ENCODE measurements around the gene SLC37A4.
"Not testable (repeated sequence)": the region's sequence is repeated elsewhere in the genome, so short reads cannot be mapped to it uniquely, and the experiment has no call there.

SLC37A4 gene

GRCh38 chr11:119042927-119043326 lies 12.2 kb upstream of the SLC37A4 start:
- Histone ChIP-seq H3K27me3 (ENCODE audit: insufficient read depth, poor library complexity, severe bottlenecking) (no peaks in the 10 kb centered on the region), H3K4me3 (replicated peaks; ENCODE audit: insufficient read depth, low read length) (no peak overlapping the region), H3K27ac (replicated peaks) (no peak overlapping the region)
- DNase-seq (ENCODE audit: low read depth in 1 of 2, low spot score in 1 of 2) = no peak
- no peak for TF ChIP-seq POLR2AphosphoS5 (IDR thresholded peaks at IDR 0.05; ENCODE audit: low read depth)

- Histone ChIP-seq H3K27me3 (ENCODE audit: insufficient read depth, poor library complexity, severe bottlenecking) (no peaks in the 10 kb centered on the region), H3K27ac (replicated peaks) (no peak overlapping the region), H3K4me3 (replicated peaks; ENCODE audit: insufficient read depth, low read length) (no peak overlapping the region)
- no peak for DNase-seq (ENCODE audit: low read depth in 1 of 2, low spot score in 1 of 2)
- TF ChIP-seq GABPA (IDR thresholded peaks at IDR 0.05; ENCODE audit: low read depth) = no peak
- no peak for TF ChIP-seq CTCF (IDR thresholded peaks at IDR 0.05; ENCODE audit: insufficient read depth, low read length)
- no peak for TF ChIP-seq REST (IDR thresholded peaks at IDR 0.05; ENCODE audit: insufficient replicate concordance, low read depth)
- TF ChIP-seq SPI1 (IDR thresholded peaks at IDR 0.05; ENCODE audit: borderline replicate concordance, low read depth) = no peak
- no peak for TF ChIP-seq POLR2AphosphoS5 (IDR thresholded peaks at IDR 0.05; ENCODE audit: low read depth)
Measured at GRCh38 chr11:119041821-119042514, 11.3 kb upstream of the SLC37A4 start.

DNA sequence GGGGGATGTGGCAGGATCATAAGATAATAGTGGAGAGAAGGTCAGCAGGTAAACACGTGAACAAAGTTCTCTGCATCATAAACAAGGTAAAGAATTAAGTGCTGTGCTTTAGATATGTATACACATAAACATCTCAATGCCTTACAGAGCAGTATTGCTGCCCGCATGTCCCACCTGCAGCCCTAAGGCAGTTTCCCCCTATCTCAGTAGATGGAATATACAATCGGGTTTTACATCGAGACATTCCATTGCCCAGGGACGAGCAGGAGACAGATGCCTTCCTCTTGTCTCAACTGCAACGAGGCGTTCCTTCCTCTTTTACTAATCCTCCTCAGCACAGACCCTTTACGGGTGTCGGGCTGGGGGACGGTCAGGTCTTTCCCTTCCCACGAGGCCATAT lies 8.8 kb upstream of the SLC37A4 start:
- H3K4me3 ChIP-seq (replicated peaks; ENCODE audit: insufficient read depth, low read length); H3K27me3 ChIP-seq (ENCODE audit: insufficient read depth, poor library complexity, severe bottlenecking): not testable (repeated sequence)
- peak overlapping the region; percentile 36; the same call in 1 of the 2 replicates for H3K27ac ChIP-seq (replicated peaks)
- DNase-seq (ENCODE audit: low read depth in 1 of 2, low spot score in 1 of 2) = peak in 1 of 2 experiments; percentile 23

DNA sequence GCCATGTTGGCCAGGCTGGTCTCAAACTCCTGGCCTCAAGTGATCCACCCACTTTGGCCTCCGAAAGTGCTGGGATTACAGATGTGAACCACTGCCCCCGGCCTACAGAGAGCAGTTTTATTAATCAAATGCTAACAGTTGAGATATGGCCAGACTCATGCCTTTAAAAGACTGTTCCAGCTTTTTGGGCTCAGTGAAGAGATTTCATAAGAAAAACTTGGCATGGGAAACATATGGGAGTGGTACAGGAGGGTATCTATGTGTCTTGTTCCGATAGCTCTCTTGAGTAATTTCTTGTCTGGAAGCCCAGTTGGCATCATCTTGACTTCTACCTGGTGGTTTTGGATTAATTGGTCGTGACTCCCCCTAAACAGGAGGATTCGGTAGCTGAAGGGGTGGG lies 8.2 kb upstream of the SLC37A4 start:
- DNase-seq (ENCODE audit: low read depth in 1 of 2, low spot score in 1 of 2) = no peak
- Histone ChIP-seq H3K27me3 (ENCODE audit: insufficient read depth, poor library complexity, severe bottlenecking) (no peaks in the 10 kb centered on the region), H3K27ac (replicated peaks) (no peak overlapping the region), H3K4me3 (replicated peaks; ENCODE audit: insufficient read depth, low read length) (no peak overlapping the region)
- TF ChIP-seq REST (IDR thresholded peaks at IDR 0.05; ENCODE audit: insufficient replicate concordance, low read depth) = no peak
- no peak for TF ChIP-seq GABPA (IDR thresholded peaks at IDR 0.05; ENCODE audit: low read depth)
- no peak for TF ChIP-seq SPI1 (IDR thresholded peaks at IDR 0.05; ENCODE audit: borderline replicate concordance, low read depth)
- TF ChIP-seq CTCF (IDR thresholded peaks at IDR 0.05; ENCODE audit: insufficient read depth, low read length) = no peak
- TF ChIP-seq POLR2AphosphoS5 (IDR thresholded peaks at IDR 0.05; ENCODE audit: low read depth) = no peak

- no peak for DNase-seq (ENCODE audit: low read depth in 1 of 2, low spot score in 1 of 2)
- no peak overlapping the region for H3K4me3 ChIP-seq (replicated peaks; ENCODE audit: insufficient read depth, low read length)
- no peak for TF ChIP-seq CTCF (IDR thresholded peaks at IDR 0.05; ENCODE audit: insufficient read depth, low read length)
- no peak for TF ChIP-seq REST (IDR thresholded peaks at IDR 0.05; ENCODE audit: insufficient replicate concordance, low read depth)
- TF ChIP-seq GABPA (IDR thresholded peaks at IDR 0.05; ENCODE audit: low read depth) = no peak
- no peak for TF ChIP-seq SPI1 (IDR thresholded peaks at IDR 0.05; ENCODE audit: borderline replicate concordance, low read depth)
- no peaks in the 10 kb centered on the region for H3K27me3 ChIP-seq (ENCODE audit: insufficient read depth, poor library complexity, severe bottlenecking)
- H3K27ac ChIP-seq (replicated peaks) = no peak overlapping the region
Measured at GRCh38 chr11:119034813-119035212, 4.1 kb upstream of the SLC37A4 start.

DNA sequence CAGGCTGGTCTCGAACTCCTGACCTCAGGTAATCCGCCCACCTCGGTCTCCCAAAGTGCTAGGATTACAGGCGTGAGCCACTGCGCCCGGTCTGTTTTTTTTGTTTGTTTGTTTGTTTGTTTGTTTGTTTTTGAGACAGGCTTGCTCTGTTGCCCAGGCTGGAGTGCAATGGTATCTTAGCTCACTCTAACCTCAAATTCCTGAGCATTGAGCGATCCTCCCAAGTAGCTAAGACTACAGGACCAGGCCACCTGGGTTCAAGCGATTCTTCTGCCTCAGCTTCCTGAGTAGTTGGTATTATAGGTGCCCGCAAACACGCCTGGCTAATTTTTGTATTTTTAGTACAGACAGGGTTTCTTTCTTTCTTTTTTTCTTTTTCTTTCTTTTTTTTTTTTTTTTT lies 2.7 kb upstream of the SLC37A4 start:
- H3K27me3 ChIP-seq (ENCODE audit: insufficient read depth, poor library complexity, severe bottlenecking); DNase-seq (ENCODE audit: low read depth in 1 of 2, low spot score in 1 of 2); H3K4me3 ChIP-seq (replicated peaks; ENCODE audit: insufficient read depth, low read length); H3K27ac ChIP-seq (replicated peaks): not testable (repeated sequence)
